Stomach (tissue), 4 donors: ENCODE data around the gene PYGB.

ENCODE experiments used
- CTCF ChIP-seq, 7 experiments: fragments of 450-650 bp in 4 of 7; fragments of 200-600 bp in 3 of 7; sonication (generic) in 3 of 7; IDR thresholded peaks; one replicate each; pipeline ENCODE4 v1.5.1; 2016 to 2019; ENCODE audit warnings: antibody characterized with exemption in 7 of 7, control low read depth in 2 of 7, mild to moderate bottlenecking in 1 of 7
- EP300 ChIP-seq: sonication (generic); formaldehyde crosslinking; IDR thresholded peaks from one replicate; pipeline ENCODE4 v1.6.1; 2017; ENCODE audit warnings: antibody characterized with exemption
- POLR2AphosphoS5 ChIP-seq, 3 donors: sonication (generic); formaldehyde crosslinking; IDR thresholded peaks; one replicate each; pipeline ENCODE4 v1.6.1; 2016; ENCODE audit warnings: antibody characterized with exemption in 3 of 3

GRCh38 chr20:25281541-25281991 is 33.7 kb downstream of the PYGB start:
- no peak for TF ChIP-seq CTCF (IDR thresholded peaks at IDR 0.05)
- no peak for TF ChIP-seq EP300
- TF ChIP-seq POLR2AphosphoS5 (IDR thresholded peaks at IDR 0.05): no peak
